Activated T-cell treated with anti-CD3 and anti-CD28 coated beads for 1 hour (primary cell): ENCODE data around the gene PDGFRA.

Experiments used
- DNase-seq: peaks from one replicate; pipeline ENCODE4 v3.0.0-alpha.2; 2020; ENCODE audit warnings: low read depth

The PDGFRA gene

DNA sequence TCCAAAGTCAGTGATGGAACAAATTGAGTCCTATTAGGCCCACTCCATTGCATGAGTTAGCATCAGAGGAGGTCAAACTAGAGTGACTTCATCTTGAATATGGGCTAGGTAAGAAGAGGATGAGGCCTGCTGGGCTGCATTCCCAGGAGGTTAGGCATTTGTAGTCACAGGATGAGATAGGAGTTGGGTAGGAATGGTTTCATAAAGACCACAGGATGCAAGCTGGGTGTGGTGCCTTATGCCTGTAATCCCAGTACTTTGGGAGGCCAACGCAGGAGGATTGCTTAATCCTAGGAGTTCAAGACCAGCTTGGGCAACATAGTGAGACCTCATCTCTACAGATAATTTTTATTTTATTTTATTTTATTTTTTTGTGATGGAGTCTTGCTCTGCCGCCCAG, 26.8 kb downstream of the PDGFRA start:
- DNase-seq: no peak

DNA sequence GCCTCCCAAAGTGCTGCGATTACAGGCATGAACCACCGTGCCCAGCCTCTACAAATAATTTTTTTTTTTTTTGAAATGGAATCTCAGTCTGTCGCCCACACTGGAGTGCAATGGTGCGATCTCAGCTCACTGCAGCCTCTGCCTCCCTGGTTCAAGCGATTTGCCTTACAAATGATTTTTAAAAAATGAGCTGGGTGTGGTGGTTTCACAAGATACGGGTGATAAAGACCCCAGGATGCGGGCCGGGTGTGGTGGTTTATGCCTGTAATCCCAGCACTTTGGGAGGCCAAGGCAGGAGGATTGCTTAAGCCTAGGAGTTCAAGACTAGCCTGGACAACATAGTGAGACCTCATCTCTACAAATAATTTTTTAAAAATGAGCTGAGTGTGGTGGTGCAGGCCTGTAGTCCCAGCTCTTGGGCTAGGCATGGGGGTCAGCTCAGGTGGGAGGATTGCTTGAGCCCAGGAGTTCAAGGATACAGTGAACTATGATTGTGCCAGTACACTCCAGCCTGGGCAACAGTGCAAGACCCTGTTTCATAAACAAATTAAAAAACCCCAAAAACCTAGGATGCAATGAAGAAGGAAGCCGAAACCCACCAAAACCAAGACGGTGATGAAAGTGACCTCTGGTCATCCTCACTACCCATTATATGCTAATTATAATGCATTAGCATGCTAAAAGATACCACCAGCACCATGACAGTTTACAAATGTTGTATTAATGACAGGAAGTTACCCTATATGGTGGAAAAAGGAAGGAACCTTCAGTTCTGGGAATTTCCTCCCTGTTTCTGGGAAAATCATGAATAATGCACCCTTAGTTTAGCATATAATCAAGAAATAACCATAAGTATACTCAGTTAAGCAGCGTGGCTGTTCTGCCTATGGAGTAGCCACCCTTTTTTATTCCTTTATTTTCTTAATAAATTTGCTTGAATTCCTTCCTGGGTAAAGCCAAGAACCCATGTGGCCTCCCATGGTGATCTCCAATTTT, 27.7 kb downstream of the PDGFRA start:
- DNase-seq: no peak

DNA sequence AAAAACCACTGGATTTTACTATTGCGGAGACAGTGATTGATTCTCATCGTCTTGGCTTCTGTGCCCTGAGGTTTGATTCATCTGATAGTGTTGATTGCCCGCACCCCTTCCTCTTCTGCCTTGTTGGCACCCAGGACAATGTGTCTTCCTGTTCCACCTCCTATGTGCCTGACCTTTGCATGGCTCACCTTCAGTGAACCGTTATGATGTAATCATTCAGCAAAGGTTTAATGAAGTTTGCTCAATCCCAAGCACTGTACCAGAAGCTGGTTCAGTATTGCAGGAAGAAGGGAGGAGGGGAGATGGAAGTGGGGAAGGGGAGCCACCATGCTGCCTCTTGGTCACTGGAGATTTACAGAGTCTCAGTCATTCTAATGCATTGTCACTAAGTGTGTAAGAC, 36.3 kb downstream of the PDGFRA start:
- DNase-seq: no peak

DNA sequence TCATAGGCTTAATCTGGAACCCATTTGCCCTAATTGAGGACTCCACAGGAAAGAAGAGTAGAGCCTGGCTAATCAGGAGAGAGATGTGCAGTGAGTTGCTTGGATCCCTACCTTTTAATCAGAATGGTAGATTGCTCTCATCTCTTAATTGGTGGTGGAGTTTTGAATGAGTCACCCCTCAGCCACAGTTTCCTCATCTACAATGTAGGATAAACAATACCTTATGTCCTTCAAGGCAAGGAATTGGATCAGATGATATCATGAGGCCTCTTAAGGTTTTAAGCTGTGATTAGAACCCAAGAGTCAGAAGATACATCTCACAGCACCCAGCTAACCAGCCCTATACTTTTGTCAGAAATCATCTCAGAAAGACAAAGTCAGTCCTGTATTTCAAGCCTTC, 39.1 kb downstream of the PDGFRA start:
- DNase-seq: no peak

DNA sequence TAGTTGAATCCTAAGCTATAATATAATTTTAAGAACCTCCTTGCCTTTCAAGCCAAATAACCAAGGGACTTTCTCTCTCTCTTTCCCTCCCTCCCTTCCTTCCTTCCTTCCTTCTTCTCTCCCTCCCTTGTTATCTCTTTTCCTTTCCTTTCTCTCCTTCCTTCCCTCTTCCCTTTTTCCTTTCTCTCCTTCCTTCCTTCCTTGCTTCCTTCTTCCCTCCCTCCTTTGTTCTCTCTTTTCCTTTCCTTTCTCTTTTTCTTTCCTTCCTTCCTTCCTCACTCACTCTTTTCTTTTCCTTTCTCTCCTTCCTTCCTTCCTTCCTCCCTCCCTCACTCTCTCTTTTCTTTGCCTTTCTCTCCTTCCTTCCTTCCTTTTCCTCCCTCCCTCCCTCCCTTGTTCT, 42.4 kb downstream of the PDGFRA start:
- no peak for DNase-seq

DNA sequence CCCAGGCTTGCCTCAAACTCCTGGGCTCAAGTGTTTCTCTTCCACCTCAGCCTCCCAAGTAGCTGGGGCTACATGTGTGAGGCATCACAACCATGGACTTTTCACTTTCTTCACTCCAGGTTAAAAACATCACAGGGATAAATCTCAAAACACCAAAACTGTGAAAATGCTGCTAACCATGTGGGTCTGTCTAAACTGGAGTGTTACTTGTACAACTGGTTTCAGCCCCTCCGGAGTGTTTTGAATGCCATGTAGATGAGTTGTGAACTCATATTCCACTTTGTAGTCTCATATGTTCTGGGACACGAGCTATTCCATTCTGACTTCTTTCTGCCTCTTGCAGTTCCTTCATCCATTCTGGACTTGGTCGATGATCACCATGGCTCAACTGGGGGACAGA, 43.0 kb downstream of the PDGFRA start:
- no peak for DNase-seq

DNA sequence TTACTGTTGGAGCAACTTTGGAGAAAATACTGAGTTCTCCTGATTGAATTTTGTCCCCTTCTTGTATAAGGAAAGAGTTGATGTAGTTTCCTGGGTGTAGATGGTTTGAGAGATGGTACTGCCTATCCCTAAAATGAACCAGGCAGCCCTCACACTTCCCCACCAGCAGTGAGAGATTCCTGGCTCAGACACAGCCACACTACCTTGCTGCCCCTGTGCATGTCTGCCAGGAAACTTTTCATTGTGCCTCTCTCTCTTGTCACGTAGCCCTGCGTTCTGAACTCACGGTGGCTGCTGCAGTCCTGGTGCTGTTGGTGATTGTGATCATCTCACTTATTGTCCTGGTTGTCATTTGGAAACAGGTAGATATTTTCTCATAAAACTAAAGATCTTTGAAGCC, 45.2 kb downstream of the PDGFRA start:
- no peak for DNase-seq

DNA sequence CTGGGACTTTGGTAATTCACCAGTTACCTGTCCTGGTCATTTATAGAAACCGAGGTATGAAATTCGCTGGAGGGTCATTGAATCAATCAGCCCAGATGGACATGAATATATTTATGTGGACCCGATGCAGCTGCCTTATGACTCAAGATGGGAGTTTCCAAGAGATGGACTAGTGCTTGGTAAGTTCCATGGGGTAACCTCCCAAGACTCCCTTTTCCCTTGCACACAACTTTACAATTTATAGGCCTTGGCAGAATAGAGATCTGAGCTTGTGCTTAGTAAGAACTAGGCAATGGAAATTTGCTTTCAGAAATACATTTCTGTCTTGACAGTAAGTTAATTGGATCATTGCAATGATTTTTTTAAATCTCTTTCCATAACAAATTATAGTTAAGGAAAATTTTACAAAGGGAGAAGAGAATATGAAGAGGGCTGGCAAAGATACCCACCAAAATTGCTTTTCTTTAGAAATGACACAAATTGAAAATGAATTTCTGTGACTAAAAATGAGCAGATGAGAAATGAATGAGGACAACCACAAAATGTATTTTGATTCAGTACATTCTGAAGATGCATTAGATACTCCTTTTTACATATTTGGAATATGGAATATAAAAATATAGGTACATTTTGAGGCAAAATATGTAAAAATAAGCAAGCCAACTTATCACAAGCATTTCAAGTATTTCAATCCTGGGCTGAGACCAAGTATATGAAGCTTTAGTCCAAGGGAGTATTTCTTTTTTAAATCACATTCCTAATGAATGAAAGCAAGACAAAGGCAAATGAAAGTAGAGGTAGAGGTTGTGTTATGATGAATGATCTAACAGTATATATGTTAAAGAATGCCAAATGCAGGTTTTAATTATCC, 45.9 kb downstream of the PDGFRA start:
- no peak for DNase-seq

DNA sequence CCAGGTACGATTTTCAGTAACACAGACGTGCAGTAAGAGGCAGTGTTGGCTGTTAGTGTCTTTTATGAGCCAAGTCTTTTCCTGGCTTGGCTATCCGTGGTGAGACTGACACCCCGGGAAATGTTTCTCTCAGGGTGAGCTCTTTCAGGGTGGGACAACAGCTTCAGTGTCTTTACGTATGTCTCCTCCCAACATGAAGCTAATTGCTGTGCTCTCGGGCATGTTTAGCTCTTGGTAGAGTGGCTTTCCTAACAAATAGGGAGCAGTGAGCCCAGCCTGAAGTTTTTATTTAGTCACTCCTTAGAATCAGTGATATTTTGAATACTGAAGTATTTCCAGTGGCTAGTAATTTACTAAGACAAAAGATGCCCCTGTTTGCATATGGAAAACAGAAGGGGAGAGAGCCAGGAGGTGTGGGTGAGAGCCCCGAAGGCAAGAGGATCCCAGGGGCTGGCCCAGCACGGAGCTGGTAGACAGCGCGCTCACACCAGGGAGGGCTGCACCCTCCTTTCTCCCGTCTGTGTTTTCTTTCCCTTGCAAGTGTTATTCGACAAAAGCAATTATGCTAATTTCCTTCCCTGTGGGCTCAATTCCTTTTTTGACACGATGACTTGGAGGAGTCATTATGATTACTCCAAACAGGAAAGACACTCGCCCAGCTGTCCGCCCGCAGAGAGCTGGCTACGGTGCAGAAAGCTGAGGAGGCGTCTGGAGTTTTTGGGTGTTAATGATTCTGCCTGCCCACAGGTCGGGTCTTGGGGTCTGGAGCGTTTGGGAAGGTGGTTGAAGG, 47.7 kb downstream of the PDGFRA start:
- DNase-seq: no peak

DNA sequence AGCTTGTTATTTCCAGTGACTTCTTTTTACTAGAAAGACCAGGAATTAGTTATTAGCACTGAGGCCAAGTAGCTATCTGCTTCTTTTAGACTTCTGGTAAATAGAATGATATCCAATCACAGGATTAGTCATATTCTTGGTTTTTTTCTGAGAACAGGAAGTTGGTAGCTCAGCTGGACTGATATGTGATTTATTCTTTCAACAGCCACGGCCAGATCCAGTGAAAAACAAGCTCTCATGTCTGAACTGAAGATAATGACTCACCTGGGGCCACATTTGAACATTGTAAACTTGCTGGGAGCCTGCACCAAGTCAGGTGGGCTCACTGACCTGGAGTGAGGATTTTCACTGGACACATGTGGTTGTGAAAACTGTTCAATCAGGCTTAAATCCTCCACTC, 48.6 kb downstream of the PDGFRA start:
- DNase-seq: no peak

DNA sequence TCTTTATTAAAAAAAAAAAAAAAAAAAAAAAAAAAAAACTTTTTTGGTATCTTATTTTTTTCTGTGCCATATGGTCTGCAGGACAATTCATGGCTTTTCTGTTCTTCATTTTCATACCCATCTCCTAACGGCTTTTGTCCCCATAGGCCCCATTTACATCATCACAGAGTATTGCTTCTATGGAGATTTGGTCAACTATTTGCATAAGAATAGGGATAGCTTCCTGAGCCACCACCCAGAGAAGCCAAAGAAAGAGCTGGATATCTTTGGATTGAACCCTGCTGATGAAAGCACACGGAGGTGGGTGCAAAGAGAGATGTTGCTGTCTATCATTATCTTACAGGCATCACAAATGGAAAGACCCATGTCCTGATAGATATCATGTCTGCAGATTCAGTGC, 49.1 kb downstream of the PDGFRA start:
- no peak for DNase-seq

DNA sequence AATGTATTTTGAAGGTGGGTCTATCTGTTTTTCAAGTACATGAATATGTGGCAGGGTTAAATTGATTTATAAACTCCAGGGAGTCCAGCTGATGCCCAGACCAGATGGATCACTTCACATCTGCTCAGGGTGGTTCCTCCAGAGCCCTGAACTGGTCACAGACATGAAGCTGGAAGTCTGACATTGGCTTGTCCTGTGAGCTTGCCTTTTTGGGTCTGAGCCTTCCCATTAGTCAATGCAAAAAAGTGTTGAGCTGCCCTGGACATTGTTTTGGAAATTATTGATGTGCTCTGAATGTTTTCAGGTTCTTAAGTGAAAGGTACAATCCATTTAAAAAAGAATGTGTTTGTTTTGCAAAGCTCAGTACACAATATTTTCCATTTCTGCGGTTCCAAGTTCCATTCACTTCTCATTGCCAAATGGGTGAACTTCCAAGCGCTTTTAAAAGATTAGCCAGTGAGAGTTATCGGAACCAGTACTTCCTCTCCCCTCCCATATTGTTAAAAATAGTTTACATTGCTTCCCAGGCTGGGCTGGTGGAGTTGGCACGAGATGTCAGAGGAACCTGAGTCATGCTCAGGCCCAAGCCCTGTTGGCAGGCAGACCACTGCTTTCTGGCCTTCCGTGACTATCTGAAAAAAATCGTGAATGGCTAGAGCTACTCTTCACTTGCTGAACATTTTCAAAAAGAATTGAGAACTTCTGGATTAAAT, 52.1 kb downstream of the PDGFRA start:
- DNase-seq: no peak

DNA sequence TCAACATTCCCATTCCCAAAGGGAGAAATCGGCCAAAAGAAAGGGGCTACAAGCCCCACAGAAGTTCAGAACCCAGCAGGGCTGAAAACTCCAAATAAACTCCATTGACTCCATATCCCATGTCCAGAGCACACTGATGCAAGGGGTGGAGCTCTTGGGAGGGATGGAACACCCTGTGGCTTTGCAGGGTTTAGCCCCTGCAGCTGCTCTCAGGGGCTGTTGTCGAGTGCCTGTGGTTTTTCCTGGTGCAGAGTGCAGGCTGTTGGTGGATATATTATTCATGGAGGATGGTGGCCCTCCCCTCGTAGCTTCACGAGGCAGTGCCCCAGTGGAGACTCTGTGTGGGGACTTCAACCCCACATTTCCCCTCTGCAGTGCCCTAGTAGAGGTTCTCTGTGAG, 53.7 kb downstream of the PDGFRA start:
- no peak for DNase-seq

DNA sequence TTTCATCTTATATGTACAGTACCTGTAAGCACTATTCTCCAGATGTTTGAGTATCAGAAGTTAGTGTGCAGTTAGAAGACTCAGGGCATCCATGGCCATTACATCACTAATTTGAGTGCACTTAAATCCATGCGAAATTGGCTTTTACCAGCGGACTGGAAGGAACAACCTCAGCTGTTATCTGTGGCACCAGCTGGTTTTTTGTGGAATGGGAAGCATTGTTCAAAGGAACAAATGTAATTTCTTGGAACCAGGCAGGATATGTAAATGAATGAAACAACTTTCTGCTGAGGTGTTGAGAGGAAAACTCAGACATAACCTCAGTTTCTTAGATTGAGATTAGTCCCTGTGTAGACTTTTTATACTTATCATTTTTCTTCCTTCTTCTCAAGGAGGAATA, 60.2 kb downstream of the PDGFRA start:
- no peak for DNase-seq

DNA sequence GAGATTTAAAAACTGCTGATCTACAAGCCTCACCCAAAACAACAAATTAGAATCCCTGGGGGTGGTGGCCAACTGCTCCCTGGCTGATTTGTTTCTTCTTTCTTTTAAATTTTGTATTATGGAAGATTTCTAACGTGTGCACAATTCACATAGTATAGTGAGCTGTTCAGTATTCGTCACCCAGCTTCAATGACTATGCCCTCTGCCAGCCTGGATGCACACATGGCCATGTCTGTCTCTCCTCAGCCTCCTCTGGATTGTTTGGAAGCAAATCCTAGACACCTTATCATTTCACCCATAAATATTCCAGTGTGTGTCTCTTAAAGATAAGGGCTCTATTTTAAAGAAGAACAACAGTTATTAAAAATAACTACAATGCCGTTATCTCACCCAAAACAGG, 61.9 kb downstream of the PDGFRA start:
- DNase-seq: no peak

DNA sequence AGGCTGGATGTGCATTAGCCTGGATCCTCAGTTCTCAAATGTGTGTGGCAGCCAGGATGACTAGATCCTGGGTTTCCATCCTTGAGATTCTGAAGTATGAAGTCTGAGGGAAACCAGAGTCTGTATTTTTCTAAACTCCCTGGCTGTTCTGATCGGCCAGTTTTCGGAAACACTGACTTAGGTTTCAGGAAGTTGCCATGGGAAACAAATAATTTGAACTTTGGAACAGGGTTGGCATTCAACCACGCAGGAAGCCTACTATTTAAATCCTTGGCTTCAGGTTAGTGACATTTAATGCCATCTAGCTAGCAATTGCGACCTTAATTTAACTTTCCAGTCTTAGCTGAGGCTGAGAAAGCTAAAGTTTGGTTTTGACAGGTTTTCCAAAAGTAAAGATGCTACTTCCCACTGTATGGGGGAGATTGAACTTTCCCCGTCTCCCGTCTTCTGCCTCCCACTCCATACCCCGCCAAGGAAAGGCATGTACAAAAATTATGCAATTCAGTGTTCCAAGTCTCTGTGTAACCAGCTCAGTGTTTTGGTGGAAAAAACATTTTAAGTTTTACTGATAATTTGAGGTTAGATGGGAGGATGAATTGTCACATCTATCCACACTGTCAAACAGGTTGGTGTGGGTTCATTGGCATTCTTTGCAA, 67.6 kb downstream of the PDGFRA start:
- DNase-seq: no peak

DNA sequence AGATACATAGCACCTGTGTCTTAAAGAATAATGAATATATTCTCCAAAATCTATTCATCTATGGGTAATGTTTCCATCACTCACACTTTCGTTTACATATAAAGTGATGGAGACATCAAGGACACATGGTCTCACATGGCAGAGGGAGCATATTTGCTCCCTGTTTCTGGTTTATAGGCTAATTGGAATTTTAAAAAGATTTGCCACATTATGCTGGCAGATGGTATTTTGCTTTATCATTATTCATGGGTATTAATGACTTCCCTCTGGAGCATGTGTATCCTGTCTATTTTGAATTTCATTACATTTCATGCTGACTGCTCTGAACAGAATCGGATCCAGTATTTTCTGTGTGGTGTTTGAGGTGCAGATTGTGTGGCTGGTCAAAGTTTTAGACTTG, 79.0 kb downstream of the PDGFRA start:
- DNase-seq: no peak

DNA sequence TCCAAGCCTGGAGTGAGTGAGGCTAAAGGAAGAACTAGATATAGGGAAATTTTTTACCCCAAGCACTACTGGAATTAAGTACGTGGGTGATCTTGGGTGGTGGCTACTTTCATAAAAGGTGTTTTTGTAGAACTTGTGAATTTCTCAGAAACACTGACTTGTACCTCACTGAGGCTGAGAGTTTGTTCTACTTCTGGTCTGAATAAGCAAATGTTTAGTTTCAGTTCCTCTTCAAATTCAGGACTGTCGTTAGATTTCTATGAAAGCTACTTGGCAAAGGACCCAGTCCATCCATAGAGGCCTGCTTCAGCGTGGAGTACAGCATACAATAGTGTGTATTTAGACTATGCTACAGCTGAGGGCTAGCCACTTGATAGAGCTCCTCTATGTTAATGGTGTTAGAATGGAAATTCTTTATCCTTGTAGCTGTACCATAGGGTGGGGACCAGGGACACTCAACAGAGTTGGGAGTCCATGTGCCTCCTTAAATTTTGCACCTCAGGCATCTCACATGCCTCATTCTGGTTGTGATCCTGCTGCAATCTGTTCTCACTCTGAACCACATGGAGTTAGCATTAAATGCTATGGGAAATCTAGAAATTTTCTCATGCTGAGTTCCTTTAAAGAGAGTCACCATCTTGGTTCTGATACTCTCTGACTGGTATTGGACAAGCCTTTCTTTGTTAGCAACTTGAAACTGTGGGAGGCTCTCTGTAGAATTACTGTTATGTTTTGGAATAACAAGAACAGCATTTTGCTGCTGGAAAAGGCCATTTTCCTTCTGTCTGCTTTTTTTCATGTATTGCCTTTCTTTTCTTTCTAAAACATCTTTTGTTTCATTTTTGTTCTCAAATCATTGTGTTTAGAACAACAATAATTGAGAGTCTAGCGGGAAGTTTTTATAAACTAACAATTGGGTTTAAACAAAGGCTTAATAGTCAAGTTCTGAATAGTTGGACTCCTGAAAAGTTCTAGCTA, 86.8 kb downstream of the PDGFRA start:
- no peak for DNase-seq

DNA sequence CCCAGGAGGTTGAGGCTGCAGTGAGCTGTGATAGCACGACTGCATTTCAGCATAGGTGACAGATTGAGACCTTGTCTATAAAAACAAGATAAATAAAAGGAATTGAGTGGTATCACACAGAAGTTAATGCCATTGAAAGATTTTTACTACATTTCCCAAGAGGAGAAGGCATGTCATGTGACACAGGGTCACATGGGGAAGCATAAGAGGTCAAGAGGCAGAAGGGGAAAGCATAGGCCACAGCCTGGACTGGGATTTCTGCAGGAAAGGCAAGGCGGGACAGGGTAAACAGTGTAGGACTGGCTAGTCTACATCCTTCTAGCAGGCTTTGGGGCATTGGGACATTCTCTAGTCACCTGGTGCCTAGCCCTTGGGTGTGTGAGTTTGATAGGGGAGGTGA, 88.6 kb downstream of the PDGFRA start:
- DNase-seq: no peak

DNA sequence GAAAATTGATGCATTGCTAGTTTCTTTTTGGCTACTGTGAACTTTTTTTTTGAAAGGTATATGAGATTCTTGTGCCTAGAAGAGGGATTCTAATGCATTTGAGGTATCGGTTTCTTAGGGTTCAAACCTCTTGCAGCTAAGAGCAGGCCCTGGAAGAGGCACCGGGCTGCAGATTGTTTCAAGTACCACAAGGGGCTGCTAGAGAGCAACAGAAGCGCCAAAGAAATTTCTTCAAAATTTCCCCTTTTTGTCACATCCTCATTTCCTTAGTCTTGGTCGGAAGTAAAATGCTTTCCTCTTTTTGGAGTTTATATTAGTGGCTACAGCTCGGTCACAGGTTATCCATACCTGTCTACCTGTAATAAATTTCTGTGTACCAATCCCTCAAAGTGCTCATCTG, 89.8 kb downstream of the PDGFRA start:
- no peak for DNase-seq
